ENCODE results near the gene BPIFB2.
"Not testable (repeated sequence)": the region's sequence is repeated elsewhere in the genome, so short reads cannot be mapped to it uniquely, and the experiment has no call there.

Gene BPIFB2

GRCh38 chr20:32966881-32967781 is 40.4 kb upstream of the BPIFB2 start:
- intact Hi-C loops (cut with micrococcal nuclease), result no loop called here
- Mint-ChIP-seq H3K27me3 (no peaks in the 10 kb centered on the region), H3K36me3 (ENCODE audit: low read depth) (no peaks in the 10 kb centered on the region), H3K4me1 (ENCODE audit: low read depth) (peaks cover 5% of the 10 kb centered on the region), H3K9me3 (no peaks in the 10 kb centered on the region), H3K4me3 (no peak overlapping the region), H3K27ac (no peak overlapping the region)

GRCh38 chr20:32967961-32968457 is 39.5 kb upstream of the BPIFB2 start:
- intact Hi-C loops (cut with micrococcal nuclease), result no loop called here
- Mint-ChIP-seq H3K27ac (no peak overlapping the region), H3K36me3 (ENCODE audit: low read depth) (no peaks in the 10 kb centered on the region), H3K4me1 (ENCODE audit: low read depth) (peaks cover 5% of the 10 kb centered on the region), H3K27me3 (no peaks in the 10 kb centered on the region), H3K9me3 (no peaks in the 10 kb centered on the region), H3K4me3 (no peak overlapping the region)

- Mint-ChIP-seq H3K9me3 (no peaks in the 10 kb centered on the region), H3K4me3 (no peak overlapping the region), H3K36me3 (ENCODE audit: low read depth) (no peaks in the 10 kb centered on the region), H3K27ac (no peak overlapping the region), H3K27me3 (no peaks in the 10 kb centered on the region), H3K4me1 (ENCODE audit: low read depth) (peaks cover 5% of the 10 kb centered on the region)
- intact Hi-C loops (cut with micrococcal nuclease), result no loop called here
These were observed 38.8 kb upstream of the BPIFB2 start for GRCh38 chr20:32968478-32969241.

GRCh38 chr20:32969356-32970114 is 38.0 kb upstream of the BPIFB2 start:
- Mint-ChIP-seq H3K27ac (no peak overlapping the region), H3K4me1 (ENCODE audit: low read depth) (no peaks in the 10 kb centered on the region), H3K9me3 (no peaks in the 10 kb centered on the region), H3K4me3 (no peak overlapping the region), H3K36me3 (ENCODE audit: low read depth) (no peaks in the 10 kb centered on the region), H3K27me3 (no peaks in the 10 kb centered on the region)
- intact Hi-C loops (cut with micrococcal nuclease), result no loop called here

- no peaks in the 10 kb centered on the region for H3K4me1 Mint-ChIP-seq (ENCODE audit: low read depth)
- no peaks in the 10 kb centered on the region for H3K27me3 Mint-ChIP-seq
- H3K36me3 Mint-ChIP-seq (ENCODE audit: low read depth), result no peaks in the 10 kb centered on the region
- no peaks in the 10 kb centered on the region for H3K9me3 Mint-ChIP-seq
- no peak overlapping the region for H3K27ac Mint-ChIP-seq
- no peak overlapping the region for H3K4me3 Mint-ChIP-seq
- intact Hi-C loops (cut with micrococcal nuclease), result no loop called here
These were observed 37.2 kb upstream of the BPIFB2 start for GRCh38 chr20:32970115-32970972.

- intact Hi-C loops (cut with micrococcal nuclease), result no loop called here
- Mint-ChIP-seq H3K36me3 (ENCODE audit: low read depth) (no peaks in the 10 kb centered on the region), H3K9me3 (no peaks in the 10 kb centered on the region), H3K27ac (no peak overlapping the region), H3K27me3 (no peaks in the 10 kb centered on the region), H3K4me1 (ENCODE audit: low read depth) (no peaks in the 10 kb centered on the region), H3K4me3 (no peak overlapping the region)
These were observed 36.6 kb upstream of the BPIFB2 start for GRCh38 chr20:32970973-32971300.

- H3K27ac Mint-ChIP-seq, result no peak overlapping the region
- H3K27me3 Mint-ChIP-seq, result no peaks in the 10 kb centered on the region
- H3K4me3 Mint-ChIP-seq, result no peak overlapping the region
- intact Hi-C loops (cut with micrococcal nuclease), result no loop called here
- H3K4me1 Mint-ChIP-seq (ENCODE audit: low read depth), result no peaks in the 10 kb centered on the region
- H3K36me3 Mint-ChIP-seq (ENCODE audit: low read depth), result no peaks in the 10 kb centered on the region
- H3K9me3 Mint-ChIP-seq, result no peaks in the 10 kb centered on the region
These were observed 35.8 kb upstream of the BPIFB2 start for GRCh38 chr20:32971703-32972161.

- Mint-ChIP-seq H3K36me3 (ENCODE audit: low read depth) (no peaks in the 10 kb centered on the region), H3K4me1 (ENCODE audit: low read depth) (no peaks in the 10 kb centered on the region), H3K9me3 (no peaks in the 10 kb centered on the region), H3K4me3 (no peak overlapping the region), H3K27me3 (no peaks in the 10 kb centered on the region), H3K27ac (no peak overlapping the region)
- intact Hi-C loops (cut with micrococcal nuclease), result no loop called here
These were observed 35.1 kb upstream of the BPIFB2 start for GRCh38 chr20:32972181-32973076.

- H3K9me3 Mint-ChIP-seq, result no peaks in the 10 kb centered on the region
- no peaks in the 10 kb centered on the region for H3K27me3 Mint-ChIP-seq
- H3K36me3 Mint-ChIP-seq (ENCODE audit: low read depth), result no peaks in the 10 kb centered on the region
- H3K4me1 Mint-ChIP-seq (ENCODE audit: low read depth), result no peaks in the 10 kb centered on the region
- no peak overlapping the region for H3K4me3 Mint-ChIP-seq
- H3K27ac Mint-ChIP-seq, result no peak overlapping the region
- intact Hi-C loops (cut with micrococcal nuclease), result no loop called here
These were observed 34.3 kb upstream of the BPIFB2 start for GRCh38 chr20:32973077-32973717.

- H3K27me3 Mint-ChIP-seq; intact Hi-C loops (cut with micrococcal nuclease); H3K4me1 Mint-ChIP-seq (ENCODE audit: low read depth); H3K4me3 Mint-ChIP-seq; H3K36me3 Mint-ChIP-seq (ENCODE audit: low read depth); H3K27ac Mint-ChIP-seq; H3K9me3 Mint-ChIP-seq: not testable (repeated sequence)
These were observed 33.1 kb upstream of the BPIFB2 start for GRCh38 chr20:32974204-32975064.

GRCh38 chr20:32975121-32975520 is 32.4 kb upstream of the BPIFB2 start:
- H3K27ac Mint-ChIP-seq; H3K36me3 Mint-ChIP-seq (ENCODE audit: low read depth); H3K27me3 Mint-ChIP-seq; H3K9me3 Mint-ChIP-seq; H3K4me1 Mint-ChIP-seq (ENCODE audit: low read depth); H3K4me3 Mint-ChIP-seq; intact Hi-C loops (cut with micrococcal nuclease): not testable (repeated sequence)
